Left ventricle myocardium inferior (tissue), 1 donor: Measurements from ENCODE around the gene TBC1D22A. TPM values are rescaled to one million over a fixed set of nuclear protein-coding genes. Genes with fewer than 3 reads are reported as not detected.

Experiments
- DNase-seq: peaks from one replicate; pipeline ENCODE4 v3.0.0-alpha.2; 2020
- H3K27ac ChIP-seq: fragments of 200-600 bp; replicated peaks from 2 replicates; pipeline ENCODE4 v1.8.0; 2021
- H3K27me3 ChIP-seq: fragments of 200-600 bp; 2 replicates; pipeline ENCODE4 v1.8.0; 2021; ENCODE audit warnings: low read depth
- H3K36me3 ChIP-seq: fragments of 200-600 bp; 2 replicates; pipeline ENCODE4 v1.8.0; 2021
- H3K4me1 ChIP-seq: fragments of 200-600 bp; 2 replicates; pipeline ENCODE4 v1.8.0; 2021
- H3K4me3 ChIP-seq: fragments of 200-600 bp; 2 replicates; pipeline ENCODE4 v1.8.0; 2021; ENCODE audit warnings: mild to moderate bottlenecking, moderate library complexity
- H3K9me3 ChIP-seq: fragments of 200-600 bp; replicated peaks from 2 replicates; pipeline ENCODE4 v1.8.0; 2021
- intact Hi-C: fragments of 100-400 bp; cut with micrococcal nuclease; formaldehyde crosslinking; loops from one replicate; pipeline ENCODE4 v1.11.0; 2022
- long read RNA-seq: library from polyadenylated mRNA; unstranded; transcript quantifications from one replicate; pipeline ENCODE4 v2.0.0, GENCODE V29; 2021
- total RNA-seq: library from RNA; stranded (reverse); fragmentation: NEBNext Ultra II Directional; extraction: Animal tissue kit (Norgen Biotek cat#: 25700); gene quantifications from one replicate; pipeline ENCODE4 v1.2.1, GENCODE V29; 2021
- TF ChIP-seq, protein P1 (sequence below): fragments of 200-600 bp; IDR thresholded peaks from 2 replicates; pipeline ENCODE4 v1.8.0; 2021; ENCODE audit warnings: antibody characterized with exemption, mild to moderate bottlenecking, borderline replicate concordance
- donor health status: DM: no; HTN: yes; CAD: no; lungs with severe emphysema.

TBC1D22A gene, protein sequence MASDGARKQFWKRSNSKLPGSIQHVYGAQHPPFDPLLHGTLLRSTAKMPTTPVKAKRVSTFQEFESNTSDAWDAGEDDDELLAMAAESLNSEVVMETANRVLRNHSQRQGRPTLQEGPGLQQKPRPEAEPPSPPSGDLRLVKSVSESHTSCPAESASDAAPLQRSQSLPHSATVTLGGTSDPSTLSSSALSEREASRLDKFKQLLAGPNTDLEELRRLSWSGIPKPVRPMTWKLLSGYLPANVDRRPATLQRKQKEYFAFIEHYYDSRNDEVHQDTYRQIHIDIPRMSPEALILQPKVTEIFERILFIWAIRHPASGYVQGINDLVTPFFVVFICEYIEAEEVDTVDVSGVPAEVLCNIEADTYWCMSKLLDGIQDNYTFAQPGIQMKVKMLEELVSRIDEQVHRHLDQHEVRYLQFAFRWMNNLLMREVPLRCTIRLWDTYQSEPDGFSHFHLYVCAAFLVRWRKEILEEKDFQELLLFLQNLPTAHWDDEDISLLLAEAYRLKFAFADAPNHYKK
- 16.2 TPM for total RNA-seq
- long read RNA-seq, transcript TBC1D22A-201 (13 exons, 3,787 nt) = major isoform, 20 of 33 reads
- long read RNA-seq, partial matches to known transcripts = 6 of 33 reads
- long read RNA-seq, other reads (novel, unspliced or antisense) = 7 of 33 reads

DNA sequence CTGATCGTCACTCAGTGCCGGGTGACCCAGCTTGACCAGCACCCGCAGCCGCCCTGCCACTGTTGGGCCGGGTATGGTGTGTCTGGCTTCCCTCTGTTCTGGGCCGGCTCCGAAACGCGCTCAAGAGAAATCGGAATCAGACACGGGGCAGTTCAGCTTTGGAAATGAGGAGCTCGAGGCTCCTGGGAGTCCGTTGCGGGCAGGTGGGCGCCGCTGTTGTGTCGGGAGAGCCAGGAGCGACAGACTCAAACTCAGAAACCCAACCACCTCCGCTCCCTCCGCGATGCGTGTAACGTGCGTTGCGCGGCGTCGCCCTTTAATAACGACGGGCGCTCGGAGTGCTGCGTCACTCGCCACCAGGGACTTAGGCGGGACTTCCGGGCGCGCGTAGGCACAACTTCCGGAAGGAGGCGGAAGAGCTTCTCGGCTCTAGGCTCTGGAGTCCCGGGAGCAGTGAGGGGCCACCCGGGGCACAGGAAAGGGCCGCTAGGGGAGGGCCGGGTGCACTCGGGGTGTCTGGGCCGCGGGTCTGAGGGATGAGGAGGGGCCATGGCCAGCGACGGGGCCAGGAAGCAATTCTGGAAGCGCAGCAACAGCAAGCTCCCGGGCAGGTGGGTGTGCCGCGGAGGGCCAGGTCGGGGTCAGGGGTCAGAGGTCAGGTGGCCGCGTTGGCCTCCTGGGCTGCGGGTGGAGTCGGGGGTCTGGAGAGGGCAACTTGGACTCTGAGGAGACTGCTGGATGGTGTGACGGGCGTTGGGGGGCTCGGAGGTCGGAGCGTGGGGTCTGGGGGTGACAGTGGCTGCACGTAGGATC is at the start of gene TBC1D22A:
TSS of gene TBC1D22A (plus strand) at position 413 of the 813 bp plus-strand sequence. CDS start at position 550, 137 bp downstream.
- H3K4me1 ChIP-seq = peaks cover 74% of the 10 kb centered on the region
- intact Hi-C loops = no loop called here

DNA sequence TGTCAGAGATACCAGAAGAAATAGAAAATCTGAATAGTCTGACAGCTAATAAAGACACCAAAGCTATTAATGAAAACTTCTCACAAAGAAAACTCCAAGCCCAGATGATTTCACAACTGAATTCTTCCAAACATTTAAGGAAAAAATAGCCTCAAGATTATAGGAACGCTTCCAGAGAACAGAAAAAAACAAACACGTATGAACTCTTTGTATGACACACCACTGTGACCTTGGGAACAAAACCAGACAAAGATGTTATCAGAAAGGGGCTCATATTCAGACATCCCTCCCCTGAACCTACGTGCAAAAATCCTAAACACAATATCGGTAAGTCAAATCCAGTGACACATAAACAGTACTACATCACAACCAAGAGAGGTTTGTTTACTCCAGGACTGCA is 47.9 kb upstream of the TBC1D22A start:
- H3K4me3 ChIP-seq = no peak overlapping the region
- TF ChIP-seq, protein P1, sequence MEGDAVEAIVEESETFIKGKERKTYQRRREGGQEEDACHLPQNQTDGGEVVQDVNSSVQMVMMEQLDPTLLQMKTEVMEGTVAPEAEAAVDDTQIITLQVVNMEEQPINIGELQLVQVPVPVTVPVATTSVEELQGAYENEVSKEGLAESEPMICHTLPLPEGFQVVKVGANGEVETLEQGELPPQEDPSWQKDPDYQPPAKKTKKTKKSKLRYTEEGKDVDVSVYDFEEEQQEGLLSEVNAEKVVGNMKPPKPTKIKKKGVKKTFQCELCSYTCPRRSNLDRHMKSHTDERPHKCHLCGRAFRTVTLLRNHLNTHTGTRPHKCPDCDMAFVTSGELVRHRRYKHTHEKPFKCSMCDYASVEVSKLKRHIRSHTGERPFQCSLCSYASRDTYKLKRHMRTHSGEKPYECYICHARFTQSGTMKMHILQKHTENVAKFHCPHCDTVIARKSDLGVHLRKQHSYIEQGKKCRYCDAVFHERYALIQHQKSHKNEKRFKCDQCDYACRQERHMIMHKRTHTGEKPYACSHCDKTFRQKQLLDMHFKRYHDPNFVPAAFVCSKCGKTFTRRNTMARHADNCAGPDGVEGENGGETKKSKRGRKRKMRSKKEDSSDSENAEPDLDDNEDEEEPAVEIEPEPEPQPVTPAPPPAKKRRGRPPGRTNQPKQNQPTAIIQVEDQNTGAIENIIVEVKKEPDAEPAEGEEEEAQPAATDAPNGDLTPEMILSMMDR = no peak
- intact Hi-C loops = no loop called here
- no peak for DNase-seq
- H3K36me3 ChIP-seq = peaks cover 81% of the 10 kb centered on the region
- no peaks in the 10 kb centered on the region for H3K9me3 ChIP-seq
- H3K27ac ChIP-seq = peak overlapping the region; percentile 49
- peaks cover 14% of the 10 kb centered on the region for H3K4me1 ChIP-seq
- H3K27me3 ChIP-seq = no peaks in the 10 kb centered on the region

More for the DNA sequence above, at the start of gene TBC1D22A:
- Histone ChIP-seq H3K4me3 (peak within 1 kb of the TSS; percentile 99), H3K27me3 (no peaks in the 10 kb centered on the region), H3K27ac (peak within 1 kb of the TSS; percentile 96), H3K36me3 (no peaks in the 10 kb centered on the region), H3K9me3 (no peaks in the 10 kb centered on the region)
- TF ChIP-seq, protein P1 = peak; percentile 34
- peak; percentile 96 for DNase-seq

DNA sequence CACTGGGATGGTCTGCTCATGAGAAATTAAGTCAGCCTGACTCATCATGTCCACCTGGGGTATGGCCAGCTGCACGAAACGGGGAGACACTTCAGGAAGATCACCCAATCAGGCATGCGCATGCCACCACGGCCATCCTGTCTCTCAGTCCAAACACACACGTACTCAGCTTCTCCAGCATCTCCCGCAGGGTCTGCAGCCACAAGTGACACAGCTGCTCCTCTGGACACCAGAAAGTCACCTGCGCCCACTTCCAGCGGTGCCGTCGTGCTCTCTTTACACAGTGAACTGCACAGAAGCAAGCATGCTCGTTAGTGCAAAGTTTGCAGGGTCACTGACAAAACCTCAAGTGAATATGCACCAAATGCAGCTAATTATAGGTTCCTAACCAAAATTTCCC is 42.5 kb upstream of the TBC1D22A start:
- TF ChIP-seq, protein P1 = no peak
- H3K36me3 ChIP-seq = peaks cover 68% of the 10 kb centered on the region
- no peak overlapping the region for H3K4me3 ChIP-seq
- H3K27ac ChIP-seq = no peak overlapping the region
- intact Hi-C loops = no loop called here
- no peak for DNase-seq
- no peaks in the 10 kb centered on the region for H3K27me3 ChIP-seq
- H3K9me3 ChIP-seq = no peaks in the 10 kb centered on the region
- peaks cover 30% of the 10 kb centered on the region for H3K4me1 ChIP-seq

DNA sequence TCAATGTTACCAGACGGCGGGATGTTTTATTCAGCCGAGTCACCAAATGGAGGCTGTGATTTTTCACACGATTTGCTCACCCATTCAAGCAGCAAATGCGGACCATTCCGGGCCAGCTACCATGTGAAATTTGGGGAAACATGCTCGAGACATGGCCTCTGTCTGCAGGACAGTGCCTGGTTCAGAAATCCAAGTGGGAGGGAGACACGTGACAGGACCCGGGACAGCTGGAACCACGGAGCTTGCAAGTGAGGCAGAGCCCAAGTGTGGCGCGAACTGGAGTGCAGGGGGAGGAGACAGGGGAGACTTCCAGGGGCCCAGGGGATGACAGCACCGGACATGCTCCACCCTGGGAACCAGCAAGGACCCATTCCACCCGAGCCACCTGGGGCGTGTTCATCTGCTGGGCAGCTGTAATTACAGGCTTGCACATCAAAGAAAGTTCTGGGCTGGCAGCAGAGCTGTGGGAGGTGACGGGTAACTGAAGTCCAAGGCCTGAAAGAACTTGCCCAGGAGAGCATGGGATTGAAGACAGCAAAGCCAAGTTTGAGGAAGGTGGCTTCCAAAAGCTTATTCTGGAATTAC is 40.9 kb upstream of the TBC1D22A start:
- DNase-seq = no peak
- Histone ChIP-seq H3K36me3 (peaks cover 57% of the 10 kb centered on the region), H3K4me3 (no peak overlapping the region), H3K4me1 (peaks cover 46% of the 10 kb centered on the region), H3K27ac (peak overlapping the region; percentile 8), H3K27me3 (no peaks in the 10 kb centered on the region), H3K9me3 (no peaks in the 10 kb centered on the region)
- intact Hi-C loops = no loop called here
- TF ChIP-seq, protein P1 = no peak

DNA sequence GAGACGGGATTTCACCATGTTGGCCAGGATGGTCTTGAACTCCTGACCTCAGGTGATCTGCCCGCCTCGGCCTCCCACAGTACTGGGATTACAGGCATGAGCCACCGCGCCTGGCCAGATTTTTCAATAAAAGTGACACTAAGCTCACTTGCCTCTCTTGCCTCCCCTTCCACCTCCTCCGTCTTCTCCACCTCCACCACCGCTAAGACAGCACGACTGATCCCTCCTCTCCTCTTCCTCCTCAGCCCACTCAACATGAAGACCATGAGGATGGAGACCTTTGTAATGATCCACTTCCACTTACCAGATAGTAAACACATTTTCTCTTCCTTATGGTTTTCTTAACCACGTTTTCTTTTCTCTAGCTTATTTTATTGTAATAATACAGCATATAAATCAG is 38.6 kb upstream of the TBC1D22A start:
- no peak for DNase-seq
- intact Hi-C loops = no loop called here
- Histone ChIP-seq H3K4me3 (no peak overlapping the region), H3K36me3 (peaks cover 34% of the 10 kb centered on the region), H3K4me1 (peaks cover 69% of the 10 kb centered on the region), H3K9me3 (no peaks in the 10 kb centered on the region), H3K27ac (peak overlapping the region; percentile 19), H3K27me3 (no peaks in the 10 kb centered on the region)
- TF ChIP-seq, protein P1 = no peak
